ENCODE measurements around the gene B3GALT5. TPM values are rescaled to one million over a fixed set of nuclear protein-coding genes. Genes with fewer than 3 reads are reported as not detected.

B3GALT5 gene
- total RNA-seq, 1 donor from 2014 or later = 7.3 TPM

DNA sequence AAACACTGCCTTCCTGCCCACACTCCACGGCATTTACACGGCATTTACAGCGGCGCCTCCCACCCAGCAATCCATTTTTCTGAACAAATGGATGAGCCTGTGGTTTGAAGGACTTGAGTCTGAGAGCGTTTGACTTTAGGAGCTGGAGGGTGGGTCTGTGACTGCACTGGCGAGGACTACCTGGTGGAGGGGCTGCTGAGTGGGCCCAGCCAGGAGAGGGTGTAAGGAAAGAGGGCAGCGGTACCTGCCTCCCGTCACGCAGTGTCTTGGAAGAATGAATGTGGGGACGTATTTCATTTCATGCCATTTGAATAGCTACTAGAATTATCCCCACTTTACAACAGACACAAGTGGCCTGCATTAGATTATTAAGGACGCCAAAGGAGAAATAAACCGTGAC, 62.9 kb downstream of the B3GALT5 start:
- Mint-ChIP-seq H3K4me3 (ENCODE audit: unreplicated experiment) (no peak overlapping the region), H3K27ac (ENCODE audit: unreplicated experiment) (no peak overlapping the region), H3K4me1 (ENCODE audit: unreplicated experiment) (peaks cover 8% of the 10 kb centered on the region), H3K9me3 (ENCODE audit: unreplicated experiment) (no peaks in the 10 kb centered on the region), H3K36me3 (ENCODE audit: low read depth, unreplicated experiment) (no peaks in the 10 kb centered on the region), H3K27me3 (ENCODE audit: unreplicated experiment) (peaks cover 11% of the 10 kb centered on the region)
- no peak for DNase-seq (ENCODE audit: low spot score)
- TF ChIP-seq, protein P1, sequence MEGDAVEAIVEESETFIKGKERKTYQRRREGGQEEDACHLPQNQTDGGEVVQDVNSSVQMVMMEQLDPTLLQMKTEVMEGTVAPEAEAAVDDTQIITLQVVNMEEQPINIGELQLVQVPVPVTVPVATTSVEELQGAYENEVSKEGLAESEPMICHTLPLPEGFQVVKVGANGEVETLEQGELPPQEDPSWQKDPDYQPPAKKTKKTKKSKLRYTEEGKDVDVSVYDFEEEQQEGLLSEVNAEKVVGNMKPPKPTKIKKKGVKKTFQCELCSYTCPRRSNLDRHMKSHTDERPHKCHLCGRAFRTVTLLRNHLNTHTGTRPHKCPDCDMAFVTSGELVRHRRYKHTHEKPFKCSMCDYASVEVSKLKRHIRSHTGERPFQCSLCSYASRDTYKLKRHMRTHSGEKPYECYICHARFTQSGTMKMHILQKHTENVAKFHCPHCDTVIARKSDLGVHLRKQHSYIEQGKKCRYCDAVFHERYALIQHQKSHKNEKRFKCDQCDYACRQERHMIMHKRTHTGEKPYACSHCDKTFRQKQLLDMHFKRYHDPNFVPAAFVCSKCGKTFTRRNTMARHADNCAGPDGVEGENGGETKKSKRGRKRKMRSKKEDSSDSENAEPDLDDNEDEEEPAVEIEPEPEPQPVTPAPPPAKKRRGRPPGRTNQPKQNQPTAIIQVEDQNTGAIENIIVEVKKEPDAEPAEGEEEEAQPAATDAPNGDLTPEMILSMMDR (IDR thresholded peaks at IDR 0.05; ENCODE audit: unreplicated experiment) = no peak

DNA sequence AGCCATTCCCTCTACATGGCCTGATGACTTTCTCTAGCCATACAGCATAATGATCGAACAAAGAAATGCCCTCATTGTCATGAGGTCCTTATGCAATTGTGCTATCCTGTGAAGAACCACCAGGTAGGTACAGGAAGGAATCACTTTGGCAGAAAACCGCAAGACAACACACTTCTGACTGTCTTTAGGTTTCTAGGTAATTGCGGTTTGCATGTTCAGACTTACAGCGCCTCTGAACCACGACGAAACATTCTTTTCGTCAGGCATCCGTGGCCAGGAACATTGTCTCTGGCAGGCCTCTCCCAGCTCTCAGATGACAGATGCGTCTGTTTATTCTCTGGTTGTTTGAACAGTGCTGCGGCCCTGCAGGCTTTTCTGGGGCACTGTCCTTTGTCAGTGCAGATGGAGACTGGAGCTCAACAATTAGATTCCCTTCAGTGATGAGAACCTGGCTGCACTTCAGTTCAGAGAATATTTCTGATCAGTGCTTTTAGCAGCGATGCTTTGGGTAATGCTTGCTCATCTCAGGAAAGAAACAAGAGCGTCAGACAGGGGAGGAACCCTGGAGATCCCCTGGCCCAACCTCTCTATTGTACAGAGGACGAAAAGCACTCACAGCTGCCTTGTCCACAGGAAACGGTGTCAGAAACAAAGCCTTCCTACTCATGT, 63.4 kb downstream of the B3GALT5 start:
- no peak overlapping the region for H3K27ac Mint-ChIP-seq (ENCODE audit: unreplicated experiment)

GRCh38 chr21:39680216-39680615, 67.5 kb downstream of the B3GALT5 start:
- no peaks in the 10 kb centered on the region for H3K36me3 Mint-ChIP-seq (ENCODE audit: low read depth, unreplicated experiment)
- no peak overlapping the region for H3K4me3 Mint-ChIP-seq (ENCODE audit: unreplicated experiment)
- peaks cover 5% of the 10 kb centered on the region for H3K27me3 Mint-ChIP-seq (ENCODE audit: unreplicated experiment)
- H3K9me3 Mint-ChIP-seq (ENCODE audit: unreplicated experiment) = peaks cover 5% of the 10 kb centered on the region
- TF ChIP-seq, protein P1 (IDR thresholded peaks at IDR 0.05; ENCODE audit: unreplicated experiment) = no peak
- DNase-seq (ENCODE audit: low spot score) = no peak
- no peak overlapping the region for H3K27ac Mint-ChIP-seq (ENCODE audit: unreplicated experiment)
- peaks cover 8% of the 10 kb centered on the region for H3K4me1 Mint-ChIP-seq (ENCODE audit: unreplicated experiment)

More for the DNA sequence above, 63.4 kb downstream of the B3GALT5 start:
- Mint-ChIP-seq H3K27me3 (ENCODE audit: unreplicated experiment) (peaks cover 11% of the 10 kb centered on the region), H3K4me3 (ENCODE audit: unreplicated experiment) (no peak overlapping the region), H3K4me1 (ENCODE audit: unreplicated experiment) (peaks cover 8% of the 10 kb centered on the region), H3K36me3 (ENCODE audit: low read depth, unreplicated experiment) (no peaks in the 10 kb centered on the region), H3K9me3 (ENCODE audit: unreplicated experiment) (no peaks in the 10 kb centered on the region)
- TF ChIP-seq, protein P1 (IDR thresholded peaks at IDR 0.05; ENCODE audit: unreplicated experiment) = no peak
- no peak for DNase-seq (ENCODE audit: low spot score)

- DNase-seq (ENCODE audit: low spot score) = no peak
- Mint-ChIP-seq H3K4me3 (ENCODE audit: unreplicated experiment) (no peak overlapping the region), H3K9me3 (ENCODE audit: unreplicated experiment) (peaks cover 5% of the 10 kb centered on the region), H3K27ac (ENCODE audit: unreplicated experiment) (no peak overlapping the region), H3K36me3 (ENCODE audit: low read depth, unreplicated experiment) (no peaks in the 10 kb centered on the region), H3K27me3 (ENCODE audit: unreplicated experiment) (peaks cover 4% of the 10 kb centered on the region), H3K4me1 (ENCODE audit: unreplicated experiment) (peaks cover 3% of the 10 kb centered on the region)
- TF ChIP-seq, protein P1 (IDR thresholded peaks at IDR 0.05; ENCODE audit: unreplicated experiment) = no peak
Observed at GRCh38 chr21:39681257-39681656, 68.5 kb downstream of the B3GALT5 start.

DNA sequence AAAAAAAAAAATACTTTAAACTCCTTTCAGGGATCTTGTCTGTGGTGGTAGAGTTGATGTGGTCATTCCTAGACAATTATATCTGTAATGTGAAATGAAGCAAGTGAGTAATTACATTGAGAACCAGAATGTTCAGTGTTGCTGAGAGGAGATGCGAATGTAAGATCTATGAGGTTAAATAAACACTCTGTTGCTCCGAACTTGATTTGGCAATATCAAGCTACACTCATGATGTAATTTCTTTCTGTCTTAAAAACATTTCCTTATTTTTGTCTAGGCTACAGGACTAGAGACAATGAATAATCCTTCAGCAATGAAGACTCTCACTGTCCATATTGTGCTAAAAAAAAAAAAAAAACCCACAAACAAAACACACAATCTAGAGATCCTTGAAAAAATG, 69.1 kb downstream of the B3GALT5 start:
- Mint-ChIP-seq H3K27ac (ENCODE audit: unreplicated experiment) (no peak overlapping the region), H3K9me3 (ENCODE audit: unreplicated experiment) (peaks cover 5% of the 10 kb centered on the region), H3K4me3 (ENCODE audit: unreplicated experiment) (no peak overlapping the region), H3K4me1 (ENCODE audit: unreplicated experiment) (peaks cover under 1% of the 10 kb centered on the region), H3K36me3 (ENCODE audit: low read depth, unreplicated experiment) (no peaks in the 10 kb centered on the region), H3K27me3 (ENCODE audit: unreplicated experiment) (peaks cover 2% of the 10 kb centered on the region)
- DNase-seq (ENCODE audit: low spot score) = no peak
- TF ChIP-seq, protein P1 (IDR thresholded peaks at IDR 0.05; ENCODE audit: unreplicated experiment) = no peak

Data from endothelial cell (in vitro differentiated cells).